CD4-positive, alpha-beta T cell treated with Interleukin-4 for 4 hours (primary cell): ENCODE results near the gene ATAT1.
A peak's percentile ranks its signal among the peaks of the same experiment; 100 is the strongest.

Experiments used
- DNase-seq: peaks from one replicate; pipeline ENCODE4 v3.0.0-alpha.2; 2020

The ATAT1 gene

GRCh38 chr6:30685157-30686008 lies 58.7 kb downstream of the ATAT1 start:
- DNase-seq, result peak; percentile 22

DNA sequence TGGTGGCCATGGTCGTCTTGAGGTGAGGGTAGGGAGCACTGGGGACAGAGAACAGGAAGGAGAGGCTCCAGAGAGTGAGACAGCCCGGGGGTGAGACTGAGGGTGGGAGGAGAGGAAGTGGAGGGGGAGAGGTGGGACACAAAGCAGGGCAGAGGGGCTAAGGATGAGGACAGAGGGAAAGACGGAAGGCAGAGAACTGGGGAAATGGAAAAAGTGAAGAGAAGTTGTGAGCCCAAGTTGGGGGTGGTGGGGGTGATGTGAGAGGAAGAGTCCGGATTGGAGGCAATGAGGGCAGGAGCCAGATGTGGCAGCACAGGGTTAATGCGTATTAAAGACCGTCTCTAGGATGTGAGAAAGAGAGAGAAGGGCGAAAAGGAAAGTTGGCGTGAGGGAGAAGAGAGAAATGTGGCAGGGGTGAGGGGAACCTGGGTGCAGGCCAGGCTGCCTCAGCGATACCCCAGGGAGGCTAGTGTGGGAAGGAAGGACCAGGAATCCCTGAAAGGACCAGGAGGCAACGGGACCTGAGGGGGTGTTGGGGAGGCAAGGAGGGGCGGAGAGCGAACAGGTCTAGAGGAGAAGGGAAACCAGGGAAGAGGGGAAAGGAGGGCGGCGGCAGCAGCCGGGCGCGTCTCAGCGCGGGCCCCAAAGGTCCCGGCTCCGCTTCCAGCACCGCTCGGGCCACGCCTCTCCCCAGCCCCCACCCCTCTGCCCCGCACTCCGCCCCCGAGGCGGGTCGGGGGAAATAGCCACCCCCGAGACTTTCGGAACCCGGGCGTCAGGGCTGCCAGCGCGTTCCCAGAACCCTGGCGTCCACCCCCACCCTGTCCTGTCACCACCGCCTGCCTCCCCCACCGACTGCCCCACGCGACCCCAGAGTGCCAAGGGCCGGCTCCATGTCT lies 59.6 kb downstream of the ATAT1 start, which contains the start of gene PPP1R18:
TSS of gene PPP1R18 (minus strand) at position 637 of the 899 bp plus-strand sequence. CDS start at position 10, 627 bp downstream.
- DNase-seq, result peak; percentile 74

DNA sequence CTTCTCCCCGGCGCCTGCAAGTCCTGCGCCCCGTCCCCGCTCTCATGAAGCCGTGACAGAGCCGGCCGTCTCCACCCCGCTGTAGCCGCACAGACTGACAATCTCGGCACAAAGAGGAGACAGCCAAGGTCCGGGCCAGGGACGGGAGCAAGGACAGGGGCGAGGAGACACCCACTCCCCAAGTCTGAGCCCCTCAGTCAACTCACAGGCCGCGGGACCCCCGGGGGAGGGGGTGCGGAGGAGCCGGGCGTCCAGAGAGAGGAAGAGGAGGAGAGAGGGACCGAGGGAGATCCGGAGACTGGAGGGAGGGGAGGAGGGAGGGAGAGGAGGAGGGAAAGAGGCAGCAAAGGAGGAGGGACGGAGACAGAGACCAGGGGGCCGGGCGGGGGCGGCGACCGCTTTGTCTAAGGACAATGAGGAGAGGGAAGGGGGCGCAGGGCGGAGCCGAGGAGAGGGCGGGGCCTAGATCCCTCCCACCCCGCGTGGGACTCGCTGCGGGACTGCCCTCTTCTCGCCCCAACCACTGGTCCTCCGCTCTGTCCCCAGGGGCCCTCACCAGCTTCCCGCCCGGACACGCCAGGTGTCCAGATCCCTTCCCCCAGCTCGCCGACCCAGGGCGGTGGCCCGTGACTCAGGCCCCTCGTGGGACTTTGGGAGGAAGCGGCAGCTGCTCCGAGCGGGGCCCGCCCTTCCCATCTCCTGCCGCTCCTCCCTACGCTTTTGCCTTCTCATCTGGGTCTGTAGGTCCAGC lies 60.4 kb downstream of the ATAT1 start:
- DNase-seq, result peak; percentile 76

GRCh38 chr6:30687659-30688431 lies 61.2 kb downstream of the ATAT1 start:
- no peak for DNase-seq

- DNase-seq, result no peak
These were observed 61.9 kb downstream of the ATAT1 start for GRCh38 chr6:30688569-30688968.

- DNase-seq, result no peak
These were observed 62.6 kb downstream of the ATAT1 start for GRCh38 chr6:30689022-30689865.

DNA sequence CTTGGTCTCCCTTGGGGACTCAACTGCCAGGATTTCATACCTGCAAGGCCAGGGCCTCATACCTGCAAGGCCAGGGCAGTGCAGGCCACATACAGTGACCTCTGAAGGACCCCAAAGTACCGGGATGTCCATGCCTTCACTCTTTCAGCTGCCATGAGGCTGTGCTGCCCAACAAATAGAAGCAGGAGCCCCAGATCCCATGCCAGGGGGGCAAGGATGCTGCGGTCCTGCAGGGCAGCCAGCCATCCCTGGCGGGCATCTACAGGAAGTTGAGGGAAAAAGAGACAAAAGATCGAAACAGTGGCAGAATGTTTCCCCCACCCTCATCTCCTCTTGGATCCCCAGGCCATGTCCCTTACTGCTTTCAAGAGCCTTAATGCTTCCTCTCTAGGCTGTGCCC lies 63.3 kb downstream of the ATAT1 start:
- no peak for DNase-seq

DNA sequence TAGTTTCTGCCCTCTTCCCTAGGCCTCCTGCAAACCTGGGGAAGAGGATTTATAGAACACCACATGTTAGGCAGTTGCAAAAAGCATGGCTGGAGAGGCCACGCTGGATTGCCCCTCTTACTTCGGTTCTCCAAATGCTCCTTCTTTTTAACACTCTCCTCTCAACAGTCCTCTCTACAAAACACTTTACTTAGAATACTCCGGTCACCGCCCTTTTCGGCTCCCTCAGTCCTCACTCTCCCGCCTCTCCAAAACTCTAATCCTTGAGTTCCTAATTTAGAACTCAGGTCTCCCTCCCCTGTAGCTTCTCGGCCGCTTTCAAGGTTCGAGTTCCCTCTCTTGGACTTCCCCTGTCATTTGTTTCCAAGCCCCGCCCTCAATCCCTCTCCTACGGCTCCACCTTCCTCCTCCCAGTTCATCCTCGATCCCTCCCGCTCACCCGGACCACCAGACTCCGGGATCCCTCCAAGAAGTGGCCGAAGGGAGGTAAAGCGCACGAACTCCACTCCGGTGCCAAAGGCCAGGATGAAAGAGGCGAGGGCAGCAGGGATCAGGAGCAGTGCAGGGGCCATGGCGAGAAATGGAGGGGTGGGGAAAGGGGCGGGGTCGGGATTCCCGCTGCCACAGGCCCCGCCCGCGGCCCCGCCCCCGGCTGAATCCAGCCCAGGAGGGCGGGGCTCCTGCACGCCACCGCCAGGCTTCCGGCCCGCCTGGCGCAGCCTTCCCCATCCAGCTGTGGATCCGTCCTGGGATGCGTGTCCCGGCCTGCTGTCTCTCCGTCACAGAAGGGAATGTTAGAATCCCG lies 63.9 kb downstream of the ATAT1 start, which contains the start of gene NRM:
TSS of gene NRM (minus strand) at position 582 of the 805 bp plus-strand sequence. CDS start at position 572, 10 bp downstream.
- DNase-seq, result peak; percentile 40

DNA sequence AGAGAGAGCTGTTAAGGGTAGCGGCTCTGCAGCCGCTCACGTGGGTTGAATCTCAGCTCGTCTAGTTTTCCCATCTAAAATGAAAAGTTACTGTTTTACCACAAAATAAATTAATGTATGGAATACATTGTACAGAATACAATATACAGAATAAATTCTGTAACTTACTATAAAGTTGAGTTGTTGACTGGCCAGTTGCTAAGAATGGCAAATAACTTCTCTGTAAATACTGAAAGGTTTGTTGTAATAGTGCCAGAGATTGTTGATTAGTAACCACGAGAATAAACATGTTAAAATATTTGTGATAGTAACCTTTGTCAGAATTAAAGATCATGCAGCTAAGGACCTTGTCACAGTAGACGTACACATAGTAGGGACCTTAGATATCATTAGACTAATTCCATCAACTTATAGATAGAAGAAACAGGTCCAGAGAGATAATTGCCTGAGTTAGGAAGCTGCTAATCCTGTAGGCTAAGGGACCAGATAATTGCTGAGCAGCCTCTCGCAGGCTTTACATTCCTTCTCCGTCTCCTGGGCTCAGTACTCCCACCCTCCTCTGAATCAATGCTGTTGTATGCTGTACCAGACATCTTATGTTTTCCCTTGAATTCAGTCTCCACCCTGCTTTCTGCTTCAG lies 64.7 kb downstream of the ATAT1 start:
- no peak for DNase-seq
